Activated naive CD4-positive, alpha-beta T cell treated with anti-CD3 and anti-CD28 coated beads, Interleukin-2, amount 50 U/mL, for 72 hours (primary cell): ENCODE measurements around the gene MINDY4. TPM values are rescaled to one million over a fixed set of nuclear protein-coding genes. Genes with fewer than 3 reads are reported as not detected.

Source experiments
- ATAC-seq, 2 donors: fragments of 150-1000 bp; cut with Tn5 transposase; 2 replicates each; pipeline ENCODE4 v1.10.0; 2021; ENCODE audit warnings: mild to moderate bottlenecking in 2 of 2, moderate library complexity in 2 of 2
- DNase-seq, 2 donors: peaks; one replicate each; pipeline ENCODE4 v3.0.0; 2021 to 2022; ENCODE audit warnings: low spot score in 2 of 2
- H3K27ac Mint-ChIP-seq, 2 donors: one replicate each; pipeline ENCODE4 v1.8.0; 2022; ENCODE audit warnings: mild to moderate bottlenecking in 2 of 2, mixed read lengths in 2 of 2
- H3K36me3 Mint-ChIP-seq, 2 donors: one replicate each; pipeline ENCODE4 v1.8.0; 2022; ENCODE audit warnings: mixed read lengths in 2 of 2
- H3K9me3 Mint-ChIP-seq, 2 donors: one replicate each; pipeline ENCODE4 v1.8.0; 2022; ENCODE audit warnings: mixed read lengths in 2 of 2
- total RNA-seq, 2 donors: library from RNA; stranded (reverse); gene quantifications; one replicate each; pipeline ENCODE4 v1.2.3, GENCODE V29; 2022

MINDY4 gene
- total RNA-seq, 2 donors from 2014 or later, result 0.32 to 1.9 TPM

GRCh38 chr7:30738026-30738915 lies 32.9 kb upstream of the MINDY4 start:
- peak; percentile 82 for ATAC-seq
- DNase-seq, result no peak
- Mint-ChIP-seq H3K27ac (peak overlapping the region; percentile 12 to 81), H3K9me3 (peaks cover 0 to 8% of the 10 kb centered on the region in 2 donors), H3K36me3 (no peaks in the 10 kb centered on the region)

- DNase-seq, result no peak
- no peak overlapping the region for H3K27ac Mint-ChIP-seq
- ATAC-seq, result no peak
- peaks cover 0 to 8% of the 10 kb centered on the region in 2 donors for H3K9me3 Mint-ChIP-seq
- H3K36me3 Mint-ChIP-seq, result no peaks in the 10 kb centered on the region
These were observed 31.5 kb upstream of the MINDY4 start for GRCh38 chr7:30739691-30740090.

DNA sequence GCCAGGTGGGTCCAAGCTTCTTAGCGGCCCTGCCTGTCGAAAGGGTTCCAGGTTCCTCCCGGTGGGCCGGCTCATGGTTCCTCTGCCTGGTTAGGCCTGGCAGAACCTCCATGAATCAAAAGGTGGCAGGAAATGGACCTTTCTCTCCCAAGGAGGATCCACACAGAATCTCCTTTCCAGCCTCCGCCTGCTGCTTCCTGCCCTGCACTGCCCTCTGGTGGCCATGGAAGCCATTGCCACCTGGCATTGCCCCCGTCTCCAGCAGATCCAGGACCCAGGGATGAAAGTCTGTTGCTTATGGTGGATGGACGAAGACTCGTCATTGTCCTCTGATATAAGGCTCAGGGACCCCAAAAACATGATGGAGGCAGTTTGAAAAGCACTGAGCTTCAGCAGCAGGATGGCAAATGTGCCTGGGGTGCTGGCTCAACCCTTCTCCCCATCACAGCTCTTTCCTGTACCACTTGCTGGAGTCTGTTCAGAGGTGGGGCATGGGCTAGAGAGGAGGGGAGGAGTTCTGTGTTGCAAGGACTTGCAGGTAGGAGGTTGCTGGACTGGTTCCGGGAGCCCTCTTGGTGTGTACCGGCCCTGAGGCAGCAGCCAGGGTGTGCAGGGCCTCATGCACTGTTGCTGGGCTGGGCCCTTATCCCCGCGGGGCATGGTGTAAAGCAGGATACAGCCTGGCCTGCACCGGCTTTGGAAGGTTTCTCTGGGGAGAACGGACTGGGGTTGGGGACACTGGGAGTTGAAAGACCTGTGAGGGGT lies 30.6 kb upstream of the MINDY4 start:
- Mint-ChIP-seq H3K27ac (no peak overlapping the region), H3K9me3 (peaks cover 0 to 8% of the 10 kb centered on the region in 2 donors), H3K36me3 (no peaks in the 10 kb centered on the region)
- DNase-seq, result peak; percentile 69 to 85
- peak; percentile 63 for ATAC-seq

- H3K9me3 Mint-ChIP-seq, result peaks cover 0 to 8% of the 10 kb centered on the region in 2 donors
- no peak overlapping the region for H3K27ac Mint-ChIP-seq
- H3K36me3 Mint-ChIP-seq, result no peaks in the 10 kb centered on the region
- no peak for DNase-seq
- no peak for ATAC-seq
These were observed 29.9 kb upstream of the MINDY4 start for GRCh38 chr7:30741289-30741688.

DNA sequence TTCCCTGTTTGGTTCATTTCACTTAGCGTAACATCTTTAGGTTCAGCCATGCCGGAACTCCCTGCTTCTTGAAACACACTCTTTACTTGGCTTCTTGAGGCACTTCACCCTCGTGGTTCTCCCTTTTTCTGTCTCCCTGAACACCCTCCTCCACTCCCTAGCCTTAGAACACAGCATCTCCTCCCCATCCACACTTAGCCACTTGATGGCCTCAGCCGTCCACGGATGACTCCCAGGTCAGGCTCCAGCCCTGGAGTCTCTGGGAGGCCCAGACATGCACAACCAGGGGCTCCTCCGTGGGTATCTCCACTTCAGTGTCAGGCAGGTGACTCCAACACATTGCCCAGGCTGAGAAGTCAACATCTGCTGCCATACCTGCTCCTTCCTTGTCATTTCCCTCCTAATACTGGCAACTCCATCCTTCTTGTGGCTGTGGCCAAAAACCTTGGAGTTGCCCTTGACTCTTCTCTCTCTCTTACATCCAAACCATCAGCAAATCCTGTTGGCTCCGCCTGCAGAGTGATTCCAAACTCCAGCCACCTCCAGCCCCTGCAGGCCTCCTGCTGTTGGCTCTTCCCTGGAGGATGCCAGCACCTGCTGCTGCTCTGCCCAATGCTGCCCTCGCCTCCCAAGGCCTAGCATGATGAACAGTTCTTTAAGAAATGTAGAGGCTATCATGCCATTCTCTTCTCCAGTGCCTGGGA lies 27.7 kb upstream of the MINDY4 start:
- ATAC-seq (no peak), DNase-seq (no peak)
- no peaks in the 10 kb centered on the region for H3K9me3 Mint-ChIP-seq
- no peaks in the 10 kb centered on the region for H3K36me3 Mint-ChIP-seq
- H3K27ac Mint-ChIP-seq, result peak overlapping the region in 1 of 2 donors; percentile 11

GRCh38 chr7:30744075-30744417 lies 27.2 kb upstream of the MINDY4 start:
- H3K36me3 Mint-ChIP-seq, result no peaks in the 10 kb centered on the region
- ATAC-seq (no peak), DNase-seq (no peak)
- H3K9me3 Mint-ChIP-seq, result no peaks in the 10 kb centered on the region
- H3K27ac Mint-ChIP-seq, result peak overlapping the region in 1 of 2 donors; percentile 32

DNA sequence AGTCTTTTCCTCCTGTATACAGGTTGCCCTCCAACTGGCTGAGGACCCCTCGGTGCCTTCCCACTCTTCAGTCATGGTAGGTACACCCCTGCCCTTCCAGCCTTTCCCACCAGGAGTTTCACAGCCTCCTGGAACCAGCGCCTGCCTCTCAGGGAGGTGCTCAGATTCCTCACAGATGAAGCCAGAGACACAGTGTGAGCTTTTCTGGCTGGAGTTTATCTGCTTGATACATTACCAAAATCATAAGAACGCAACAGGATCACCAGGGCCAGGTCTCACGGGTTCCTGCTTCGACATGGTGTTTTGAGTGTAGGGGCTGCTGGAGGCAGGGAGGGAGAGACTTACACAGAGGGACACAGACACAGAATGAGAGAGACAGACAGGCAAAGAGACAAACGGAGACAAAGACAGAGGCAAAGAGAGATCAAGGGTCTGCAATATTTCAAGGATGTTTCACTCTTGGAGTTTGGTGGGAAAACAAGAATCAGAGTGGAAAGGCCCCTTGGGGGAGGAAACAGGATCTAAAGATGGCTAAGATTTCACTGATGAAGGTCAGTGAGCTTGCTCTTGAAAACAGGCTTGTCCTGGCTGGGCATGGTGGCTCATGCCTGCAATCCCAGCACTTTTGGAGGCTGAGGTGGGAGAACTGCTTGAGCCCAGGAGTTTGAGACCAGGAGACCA lies 25.8 kb upstream of the MINDY4 start:
- no peak for DNase-seq
- Mint-ChIP-seq H3K9me3 (no peaks in the 10 kb centered on the region), H3K27ac (no peak overlapping the region), H3K36me3 (peaks cover 0 to under 1% of the 10 kb centered on the region in 2 donors)
- no peak for ATAC-seq

DNA sequence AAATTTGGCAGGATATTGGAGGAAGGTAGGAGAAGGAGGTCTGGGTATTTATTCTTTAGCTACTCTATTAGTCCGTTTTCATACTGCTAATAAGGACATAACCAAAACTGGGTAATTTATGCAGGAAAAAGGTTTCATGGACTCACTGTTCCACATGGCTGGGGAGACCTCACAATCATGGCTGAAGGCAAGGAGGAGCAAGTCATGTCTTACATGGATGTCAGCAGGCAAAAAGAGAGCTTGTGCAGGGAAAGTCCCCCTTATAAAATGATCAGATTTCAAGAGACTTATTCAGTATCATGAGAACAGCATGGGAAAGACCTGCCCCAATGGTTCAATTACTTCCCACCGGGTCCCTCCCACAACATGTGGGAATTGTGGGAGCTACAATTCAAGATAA lies 21.2 kb upstream of the MINDY4 start:
- no peak overlapping the region for H3K27ac Mint-ChIP-seq
- no peak for ATAC-seq
- no peaks in the 10 kb centered on the region for H3K9me3 Mint-ChIP-seq
- no peak for DNase-seq
- H3K36me3 Mint-ChIP-seq, result peaks cover 0 to 8% of the 10 kb centered on the region in 2 donors

DNA sequence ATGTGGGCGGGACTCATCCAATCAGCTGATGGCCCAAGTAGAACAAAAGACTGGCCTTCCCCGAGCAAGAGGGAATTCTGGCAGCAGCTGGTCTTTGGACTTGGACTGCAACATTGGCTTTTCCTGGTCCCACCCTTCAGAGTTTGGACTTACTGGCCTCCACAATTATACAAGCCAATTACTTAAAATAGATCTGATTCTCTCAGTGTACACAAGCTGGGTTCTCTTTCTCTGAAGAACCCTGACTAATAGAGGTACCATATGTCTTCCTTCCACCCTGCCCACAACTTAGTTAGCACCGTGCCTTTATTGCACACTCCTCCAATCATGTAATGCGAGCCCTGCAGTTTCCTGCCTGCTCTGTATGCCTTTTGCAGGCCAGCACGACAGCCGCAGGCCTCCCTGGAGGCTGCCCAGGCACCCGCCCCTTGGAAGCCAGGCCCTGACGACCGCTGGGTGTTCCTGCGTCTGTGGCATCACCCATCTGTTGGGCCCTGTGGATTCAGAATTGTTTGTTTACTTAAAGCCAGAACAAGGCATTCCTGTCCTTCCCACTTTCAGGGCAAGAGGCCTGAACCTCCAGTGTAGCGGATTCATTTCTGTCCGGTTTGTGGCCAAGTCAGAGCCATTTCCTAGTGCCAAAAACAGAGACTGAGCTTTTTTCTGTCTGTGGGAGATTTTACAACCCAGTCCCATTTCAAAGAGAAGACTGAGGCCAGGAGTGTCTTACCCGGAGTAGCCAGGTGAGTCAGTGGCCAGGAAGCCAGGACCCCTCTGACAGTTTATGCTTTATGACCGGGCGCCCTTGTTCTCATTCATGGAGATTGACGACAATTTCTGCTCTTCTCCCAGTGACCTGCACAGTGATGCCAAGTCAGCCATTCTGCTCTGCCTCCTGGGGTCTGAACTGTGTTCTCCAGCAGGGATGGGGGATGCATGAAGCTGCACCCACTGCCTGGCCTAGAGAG lies 20.2 kb upstream of the MINDY4 start:
- DNase-seq (no peak), ATAC-seq (no peak)
- H3K9me3 Mint-ChIP-seq, result no peaks in the 10 kb centered on the region

DNA sequence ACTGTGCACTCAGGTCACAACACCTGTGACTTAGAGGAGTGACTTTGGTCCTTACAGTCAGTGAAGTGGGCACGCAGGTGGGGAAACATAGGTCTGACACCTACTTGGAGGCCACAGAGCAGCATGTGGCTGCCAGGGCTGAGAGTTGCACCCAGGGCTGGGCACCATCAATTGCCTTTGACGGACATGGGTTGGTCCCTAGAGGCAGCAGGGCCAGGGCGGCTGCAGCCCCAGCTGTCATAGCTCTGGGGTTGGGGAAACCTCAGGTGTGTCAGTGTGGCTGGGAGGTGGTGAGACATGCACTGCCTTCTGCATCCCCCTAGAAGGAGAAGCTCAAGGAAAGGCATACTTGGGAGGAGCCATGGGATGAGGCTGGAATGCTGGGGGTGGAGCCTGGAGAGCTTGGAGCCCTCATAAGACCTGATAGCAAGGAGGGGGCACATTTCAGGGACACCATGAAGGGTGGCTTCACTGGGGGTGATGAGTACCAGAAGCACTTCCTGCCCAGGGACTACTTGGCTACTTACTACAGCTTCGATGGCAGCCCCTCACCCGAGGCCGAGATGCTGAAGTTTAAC lies 19.4 kb upstream of the MINDY4 start, which contains the start of gene INMT:
Gene INMT, plus strand, starts transcription at position 440 of the 578 bp plus-strand sequence. Its CDS starts 16 bp downstream, at position 456.
- Mint-ChIP-seq H3K36me3 (peaks cover 0 to 8% of the 10 kb centered on the region in 2 donors), H3K27ac (no peak within 1 kb of the TSS)

More for the DNA sequence above, 20.2 kb upstream of the MINDY4 start:
- Mint-ChIP-seq H3K27ac (no peak overlapping the region), H3K36me3 (peaks cover 0 to 8% of the 10 kb centered on the region in 2 donors)

GRCh38 chr7:30752484-30752883 lies 18.7 kb upstream of the MINDY4 start:
- Mint-ChIP-seq H3K36me3 (peaks cover 0 to 8% of the 10 kb centered on the region in 2 donors), H3K9me3 (no peaks in the 10 kb centered on the region), H3K27ac (no peak overlapping the region)
- no peak for ATAC-seq
- DNase-seq, result no peak

More for the DNA sequence above, 19.4 kb upstream of the MINDY4 start, which contains the start of gene INMT:
- no peaks in the 10 kb centered on the region for H3K9me3 Mint-ChIP-seq
- DNase-seq, result no peak
- ATAC-seq, result no peak

- H3K27ac Mint-ChIP-seq, result no peak overlapping the region
- peaks cover 0 to 8% of the 10 kb centered on the region in 2 donors for H3K36me3 Mint-ChIP-seq
- H3K9me3 Mint-ChIP-seq, result no peaks in the 10 kb centered on the region
- no peak for ATAC-seq
- no peak for DNase-seq
These were observed 18.2 kb upstream of the MINDY4 start for GRCh38 chr7:30752979-30753378.

- Mint-ChIP-seq H3K27ac (no peak overlapping the region), H3K36me3 (peaks cover 0 to 8% of the 10 kb centered on the region in 2 donors), H3K9me3 (no peaks in the 10 kb centered on the region)
- ATAC-seq (no peak), DNase-seq (no peak)
These were observed 16.8 kb upstream of the MINDY4 start for GRCh38 chr7:30754315-30754877.

- Mint-ChIP-seq H3K9me3 (no peaks in the 10 kb centered on the region), H3K36me3 (peaks cover 0 to 5% of the 10 kb centered on the region in 2 donors), H3K27ac (no peak overlapping the region)
- ATAC-seq (no peak), DNase-seq (no peak)
These were observed 15.6 kb upstream of the MINDY4 start for GRCh38 chr7:30755384-30756154.
